A549 (cell line): ENCODE measurements around the gene TMEM237. TPM values are rescaled to one million over a fixed set of nuclear protein-coding genes. Genes with fewer than 3 reads are reported as not detected.

Source experiments
- ATAC-seq, 2 experiments: fragments of 200-7000 bp in 1 of 2; fragments of >200 bp in 1 of 2; cut with Nextera tagmentation in 1 of 2; cut with Tn5 transposase in 1 of 2; 3 replicates each; pipeline versions ENCODE4 v1.8.0 to v1.9.1; 2018 to 2020; ENCODE audit warnings: mild to moderate bottlenecking in 1 of 2, moderate library complexity in 1 of 2
- CTCF ChIA-PET: fragments of 300-600 bp; sonication (Branson Sonifier 250); formaldehyde crosslinking; extraction: SDS; loops from one replicate; lab custom pipeline; 2021; ENCODE audit warnings: antibody characterized with exemption, inconsistent platforms; lab: Yijun Ruan, JAX
- POLR2A ChIA-PET: fragments of 350-600 bp; formaldehyde crosslinking; extraction: SDS; loops from one replicate; lab custom pipeline; 2021; ENCODE audit warnings: antibody characterized with exemption, inconsistent platforms; lab: Yijun Ruan, JAX
- DNase-seq, 2 experiments: peaks; one replicate each; pipeline versions ENCODE4 v3.0.0 to v3.0.0-alpha.2; 2011 to 2016; ENCODE audit warnings: low read depth in 1 of 2, low spot score in 1 of 2
- FAIRE-seq: peaks from 2 replicates; lab custom pipeline; 2011; peaks lifted over from hg19 to GRCh38; lab: Jason Lieb, UNC
- H3K27ac ChIP-seq, 2 experiments: fragments of >200 bp; sonication (Bioruptor Twin); formaldehyde crosslinking; 3 replicates each; pipeline ENCODE4 v1.5.1; 2016 to 2017
- H3K4me1 ChIP-seq: fragments of >200 bp; sonication (Bioruptor Twin); formaldehyde crosslinking; 3 replicates; pipeline ENCODE4 v1.6.1; 2016
- H3K4me2 ChIP-seq: fragments of >200 bp; sonication (Bioruptor Twin); formaldehyde crosslinking; 3 replicates; pipeline ENCODE4 v1.6.1; 2016
- H3K4me3 ChIP-seq: fragments of >200 bp; sonication (Bioruptor Twin); formaldehyde crosslinking; 3 replicates; pipeline ENCODE4 v1.5.1; 2016
- H3K9me3 ChIP-seq: fragments of >200 bp; sonication (Bioruptor Twin); formaldehyde crosslinking; 3 replicates; pipeline ENCODE4 v1.6.1; 2016
- BHLHE40 ChIP-seq: IDR thresholded peaks from 2 replicates; pipeline ENCODE4 v1.6.1; 2012; ENCODE audit warnings: low read depth, low read length, inconsistent platforms
- CBX2 ChIP-seq: fragments of 200-600 bp; sonication (generic); IDR thresholded peaks from 2 replicates; pipeline ENCODE4 v1.6.1; 2016; ENCODE audit warnings: low read depth, mild to moderate bottlenecking, borderline replicate concordance
- CHD4 ChIP-seq: fragments of 200-600 bp; sonication (generic); IDR thresholded peaks from 2 replicates; pipeline ENCODE4 v1.6.1; 2016; ENCODE audit warnings: antibody characterized with exemption, mild to moderate bottlenecking, borderline replicate concordance
- EHMT2 ChIP-seq: fragments of 200-600 bp; sonication (generic); IDR thresholded peaks from 2 replicates; pipeline ENCODE4 v1.6.1; 2016; ENCODE audit warnings: antibody characterized with exemption, low read depth, mild to moderate bottlenecking, moderate library complexity
- ELK1 ChIP-seq: fragments of 150-350 bp; IDR thresholded peaks from 2 replicates; pipeline ENCODE4 v1.6.1; 2014; ENCODE audit warnings: low read depth, mild to moderate bottlenecking, low read length
- EP300 ChIP-seq, 2 experiments: fragments of >200 bp; sonication (Bioruptor Twin); formaldehyde crosslinking; IDR thresholded peaks; 2 replicates in 1 of 2; 3 replicates in 1 of 2; pipeline ENCODE4 v1.6.1; 2016 to 2017
- ESRRA ChIP-seq: fragments of 150-350 bp; IDR thresholded peaks from 2 replicates; pipeline ENCODE4 v1.6.1; 2014; ENCODE audit warnings: mild to moderate bottlenecking, low read length, borderline replicate concordance
- FOSL2 ChIP-seq, 2 experiments: fragments of 450-650 bp in 1 of 2; fragments of >200 bp in 1 of 2; sonication (Bioruptor Twin) in 1 of 2; formaldehyde crosslinking; IDR thresholded peaks; 2 replicates each; pipeline versions ENCODE4 v1.5.0 to v1.6.1; 2016 to 2020; ENCODE audit warnings: mild to moderate bottlenecking in 1 of 2, moderate library complexity in 1 of 2
- HES2 ChIP-seq: fragments of >200 bp; sonication (Bioruptor Twin); formaldehyde crosslinking; IDR thresholded peaks from 2 replicates; pipeline ENCODE4 v1.6.1; 2016
- HEYL ChIP-seq: fragments of 250-450 bp; sonication (Bioruptor Pico); IDR thresholded peaks from 2 replicates; pipeline ENCODE4 v1.8.0; 2021; ENCODE audit warnings: mild to moderate bottlenecking, moderate library complexity
- HOXA7 ChIP-seq: fragments of 250-450 bp; sonication (Bioruptor Pico); IDR thresholded peaks from 2 replicates; pipeline ENCODE4 v1.5.0; 2020; ENCODE audit warnings: mild to moderate bottlenecking, moderate library complexity
- HOXB13 ChIP-seq: fragments of 250-450 bp; sonication (Bioruptor Pico); IDR thresholded peaks from 2 replicates; pipeline ENCODE4 v1.5.0; 2020; ENCODE audit warnings: low read depth, mild to moderate bottlenecking, moderate library complexity
- HOXB5 ChIP-seq: fragments of 250-450 bp; sonication (Bioruptor Pico); IDR thresholded peaks from 2 replicates; pipeline ENCODE4 v1.5.0; 2020; ENCODE audit warnings: mild to moderate bottlenecking, moderate library complexity
- JUN ChIP-seq, 2 experiments: fragments of >200 bp; sonication (Bioruptor Twin); formaldehyde crosslinking; IDR thresholded peaks; 2 replicates in 1 of 2; 3 replicates in 1 of 2; pipeline ENCODE4 v1.6.1; 2016 to 2017
- KDM1A ChIP-seq: fragments of 200-600 bp; sonication (generic); IDR thresholded peaks from 2 replicates; pipeline ENCODE4 v1.6.1; 2016; ENCODE audit warnings: low read depth, mild to moderate bottlenecking
- NPAS2 ChIP-seq: fragments of 250-450 bp; sonication (Bioruptor Pico); IDR thresholded peaks from 2 replicates; pipeline ENCODE4 v1.8.0; 2022; ENCODE audit warnings: mild to moderate bottlenecking, moderate library complexity, borderline replicate concordance
- NR3C1 ChIP-seq: fragments of >200 bp; sonication (Bioruptor Twin); formaldehyde crosslinking; IDR thresholded peaks from 3 replicates; pipeline ENCODE4 v1.6.1; 2017
- PHF8 ChIP-seq: fragments of 200-600 bp; sonication (generic); IDR thresholded peaks from 2 replicates; pipeline ENCODE4 v1.6.1; 2016; ENCODE audit warnings: low read depth, mild to moderate bottlenecking, antibody characterized with exemption, moderate library complexity, borderline replicate concordance
- POLR2A ChIP-seq: IDR thresholded peaks from 2 replicates; pipeline ENCODE4 v1.6.1; 2012; ENCODE audit warnings: mild to moderate bottlenecking, low read length
- POLR2AphosphoS2 ChIP-seq: conservative IDR thresholded peaks from 2 replicates; pipeline ENCODE4 v1.6.1; 2012; ENCODE audit warnings: low read length, improper control_type of control experiment, inconsistent platforms
- RNF2 ChIP-seq: fragments of 200-600 bp; sonication (generic); IDR thresholded peaks from 2 replicates; pipeline ENCODE4 v1.6.1; 2016; ENCODE audit warnings: low read depth, mild to moderate bottlenecking, antibody characterized with exemption, moderate library complexity, borderline replicate concordance
- SMC3 ChIP-seq: fragments of >200 bp; sonication (Bioruptor Twin); formaldehyde crosslinking; IDR thresholded peaks from 3 replicates; pipeline ENCODE4 v1.6.1; 2018; ENCODE audit warnings: inconsistent platforms
- TP53 ChIP-seq: fragments of 250-450 bp; sonication (Bioruptor Pico); IDR thresholded peaks from 2 replicates; pipeline ENCODE4 v1.5.0; 2021; ENCODE audit warnings: mild to moderate bottlenecking, moderate library complexity
- WGBS: methylation state at CpG from one replicate; pipeline ENCODE4 v1.1.6; 2017; ENCODE audit errors: missing lambda C conversion rate; 5-methylcytosine and 5-hydroxymethylcytosine counted together
- polyA plus RNA-seq, 4 experiments: library from polyadenylated mRNA; depleted of rRNA in 3 of 4; stranded (reverse); fragments of >200 nt; fragmentation: RNase III in 1 of 4; extraction: RNeasy Plus Mini Kit Qiagen cat#74134 plus additional on column Dnase treatment in 1 of 4; gene quantifications; 2 replicates in 3 of 4; 3 replicates in 1 of 4; pipeline ENCODE4 v1.2.3, GENCODE V29; 2011 to 2017
- TF ChIP-seq, protein P1 (sequence below): fragments of 450-650 bp; IDR thresholded peaks from 2 replicates; pipeline ENCODE4 v1.6.1; 2014; ENCODE audit warnings: antibody characterized with exemption
- TF ChIP-seq, protein P2 (sequence below): fragments of 250-450 bp; sonication (Bioruptor Pico); IDR thresholded peaks from 2 replicates; pipeline ENCODE4 v1.5.0; 2020; ENCODE audit warnings: low read depth, mild to moderate bottlenecking, moderate library complexity
- TF ChIP-seq, protein P3 (sequence below): IDR thresholded peaks from 2 replicates; pipeline ENCODE4 v1.6.1; 2012
- TF ChIP-seq, protein P4 (sequence below): fragments of >200 bp; sonication (Bioruptor Twin); formaldehyde crosslinking; IDR thresholded peaks from 3 replicates; pipeline ENCODE4 v1.6.1; 2016
- TF ChIP-seq, protein P5 (sequence below): IDR thresholded peaks from 2 replicates; pipeline ENCODE4 v1.6.1; 2012; ENCODE audit warnings: low read depth, borderline replicate concordance

TMEM237 gene
- polyA plus RNA-seq, 2 of the 4 experiments (the other 2 are of a cell fraction), result 15.7 to 37.1 TPM

DNA sequence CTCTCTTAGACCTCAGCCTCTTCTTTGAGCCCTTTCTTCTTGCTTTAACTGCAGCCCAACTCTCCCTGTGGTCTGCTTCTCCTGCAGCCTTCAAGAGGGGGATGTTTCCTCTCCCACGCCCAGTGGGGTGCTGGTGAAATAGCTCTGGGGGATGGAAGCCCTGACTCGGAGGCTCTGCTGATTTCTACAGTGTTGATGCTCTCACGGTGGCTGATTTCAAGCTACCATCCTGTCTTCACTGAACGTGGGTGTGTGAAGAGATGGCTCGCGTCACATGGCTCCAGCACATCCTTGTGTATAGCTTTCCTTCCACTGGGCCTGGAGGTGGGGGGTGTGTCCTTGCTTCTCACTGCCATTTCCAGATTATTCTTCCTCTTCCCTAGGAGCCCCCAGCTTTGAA, 35.1 kb upstream of the TMEM237 start:
- no peak for ATAC-seq
- Histone ChIP-seq H3K9me3 (no peaks in the 10 kb centered on the region), H3K27ac (no peak overlapping the region), H3K4me2 (no peak overlapping the region), H3K4me3 (no peak overlapping the region), H3K4me1 (no peaks in the 10 kb centered on the region)
- no peak for FAIRE-seq
- POLR2A ChIA-PET, result no interaction called here
- TF ChIP-seq NR3C1 (no peak), SMC3 (no peak), HOXB13 (CRISPR knock-in tag) (no peak), NPAS2 (CRISPR knock-in tag) (no peak), POLR2AphosphoS2 (no peak), RNF2 (no peak), POLR2A (no peak)
- TF ChIP-seq, protein P1, sequence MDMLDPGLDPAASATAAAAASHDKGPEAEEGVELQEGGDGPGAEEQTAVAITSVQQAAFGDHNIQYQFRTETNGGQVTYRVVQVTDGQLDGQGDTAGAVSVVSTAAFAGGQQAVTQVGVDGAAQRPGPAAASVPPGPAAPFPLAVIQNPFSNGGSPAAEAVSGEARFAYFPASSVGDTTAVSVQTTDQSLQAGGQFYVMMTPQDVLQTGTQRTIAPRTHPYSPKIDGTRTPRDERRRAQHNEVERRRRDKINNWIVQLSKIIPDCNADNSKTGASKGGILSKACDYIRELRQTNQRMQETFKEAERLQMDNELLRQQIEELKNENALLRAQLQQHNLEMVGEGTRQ, result no peak
- TF ChIP-seq, protein P2, sequence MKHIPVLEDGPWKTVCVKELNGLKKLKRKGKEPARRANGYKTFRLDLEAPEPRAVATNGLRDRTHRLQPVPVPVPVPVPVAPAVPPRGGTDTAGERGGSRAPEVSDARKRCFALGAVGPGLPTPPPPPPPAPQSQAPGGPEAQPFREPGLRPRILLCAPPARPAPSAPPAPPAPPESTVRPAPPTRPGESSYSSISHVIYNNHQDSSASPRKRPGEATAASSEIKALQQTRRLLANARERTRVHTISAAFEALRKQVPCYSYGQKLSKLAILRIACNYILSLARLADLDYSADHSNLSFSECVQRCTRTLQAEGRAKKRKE (CRISPR knock-in tag), result no peak
- 48% methylated on average over 6 of the region's 6 CpGs for WGBS
- no peak for DNase-seq
- CTCF ChIA-PET, result interaction anchor here (1.9 kb wide), 1 partner anchor 10 kb away, joined by 6 read pairs; no protein-coding TSS in a partner anchor

GRCh38 chr2:201675454-201675853, 32.2 kb upstream of the TMEM237 start:
- no peak overlapping the region for H3K27ac ChIP-seq
- ATAC-seq (no peak), FAIRE-seq (no peak), DNase-seq (no peak)
- CTCF ChIA-PET, result no interaction called here
- no peak for TF ChIP-seq CHD4
- no peak for TF ChIP-seq FOSL2 (IDR thresholded peaks at IDR 0.05)
- no peak for TF ChIP-seq FOSL2 (CRISPR knock-in tag; IDR thresholded peaks at IDR 0.05)
- no peak for TF ChIP-seq ELK1
- no peak for TF ChIP-seq CBX2
- TF ChIP-seq RNF2, result no peak
- TF ChIP-seq, protein P3, sequence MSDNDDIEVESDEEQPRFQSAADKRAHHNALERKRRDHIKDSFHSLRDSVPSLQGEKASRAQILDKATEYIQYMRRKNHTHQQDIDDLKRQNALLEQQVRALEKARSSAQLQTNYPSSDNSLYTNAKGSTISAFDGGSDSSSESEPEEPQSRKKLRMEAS, result no peak
- TF ChIP-seq HOXA7 (CRISPR knock-in tag), result no peak
- TF ChIP-seq TP53 (CRISPR knock-in tag), result no peak
- no peak overlapping the region for H3K4me3 ChIP-seq
- H3K4me1 ChIP-seq, result no peaks in the 10 kb centered on the region
- 33% methylated on average over 4 of the region's 4 CpGs for WGBS
- H3K4me2 ChIP-seq, result no peak overlapping the region
- POLR2A ChIA-PET, result no interaction called here
- no peaks in the 10 kb centered on the region for H3K9me3 ChIP-seq

DNA sequence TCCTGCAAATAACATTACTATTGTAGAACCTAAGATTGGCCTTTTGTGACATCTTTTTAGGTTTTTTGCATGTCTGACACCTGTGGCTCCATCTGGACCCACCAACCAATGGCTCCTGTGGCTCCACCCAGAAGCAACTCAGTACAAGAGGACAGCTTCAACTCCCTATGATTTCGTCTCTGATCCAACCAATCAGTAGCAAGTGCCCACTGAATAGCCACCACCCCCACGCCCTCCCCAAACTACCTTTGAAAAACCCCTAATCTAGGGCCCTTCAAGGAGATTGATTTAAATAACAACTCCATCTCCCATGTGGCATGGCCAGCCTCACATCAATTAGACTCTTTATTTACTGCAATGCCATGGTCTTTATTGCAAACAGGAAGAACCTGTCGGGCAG, 31.5 kb upstream of the TMEM237 start:
- H3K9me3 ChIP-seq, result no peaks in the 10 kb centered on the region
- CTCF ChIA-PET, result interaction anchor here (0.6 kb wide), 1 partner anchor 13 kb away, joined by 3 read pairs; no protein-coding TSS in a partner anchor
- WGBS, result 54% methylated on average over 3 of the region's 3 CpGs
- no peaks in the 10 kb centered on the region for H3K4me1 ChIP-seq
- no peak overlapping the region for H3K27ac ChIP-seq
- H3K4me3 ChIP-seq, result no peak overlapping the region
- TF ChIP-seq HEYL (CRISPR knock-in tag) (no peak), EHMT2 (no peak), HOXB5 (CRISPR knock-in tag) (no peak), NR3C1 (no peak), JUN (IDR thresholded peaks at IDR 0.05) (no peak), EP300 (IDR thresholded peaks at IDR 0.05) (no peak), HES2 (no peak), KDM1A (no peak), ELK1 (no peak), PHF8 (no peak), BHLHE40 (no peak), ESRRA (no peak)
- TF ChIP-seq, protein P4, sequence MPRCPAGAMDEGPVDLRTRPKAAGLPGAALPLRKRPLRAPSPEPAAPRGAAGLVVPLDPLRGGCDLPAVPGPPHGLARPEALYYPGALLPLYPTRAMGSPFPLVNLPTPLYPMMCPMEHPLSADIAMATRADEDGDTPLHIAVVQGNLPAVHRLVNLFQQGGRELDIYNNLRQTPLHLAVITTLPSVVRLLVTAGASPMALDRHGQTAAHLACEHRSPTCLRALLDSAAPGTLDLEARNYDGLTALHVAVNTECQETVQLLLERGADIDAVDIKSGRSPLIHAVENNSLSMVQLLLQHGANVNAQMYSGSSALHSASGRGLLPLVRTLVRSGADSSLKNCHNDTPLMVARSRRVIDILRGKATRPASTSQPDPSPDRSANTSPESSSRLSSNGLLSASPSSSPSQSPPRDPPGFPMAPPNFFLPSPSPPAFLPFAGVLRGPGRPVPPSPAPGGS, result no peak
- TF ChIP-seq, protein P5, sequence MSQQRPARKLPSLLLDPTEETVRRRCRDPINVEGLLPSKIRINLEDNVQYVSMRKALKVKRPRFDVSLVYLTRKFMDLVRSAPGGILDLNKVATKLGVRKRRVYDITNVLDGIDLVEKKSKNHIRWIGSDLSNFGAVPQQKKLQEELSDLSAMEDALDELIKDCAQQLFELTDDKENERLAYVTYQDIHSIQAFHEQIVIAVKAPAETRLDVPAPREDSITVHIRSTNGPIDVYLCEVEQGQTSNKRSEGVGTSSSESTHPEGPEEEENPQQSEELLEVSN, result no peak
- POLR2A ChIA-PET, result no interaction called here
- no peak for ATAC-seq
- no peak for FAIRE-seq
- no peak for DNase-seq
- no peak overlapping the region for H3K4me2 ChIP-seq
